Hepatocyte (in vitro differentiated cells): ENCODE data around the gene C4A. TPM values are rescaled to one million over a fixed set of nuclear protein-coding genes. Genes with fewer than 3 reads are reported as not detected.

Experiments
- DNase-seq: peaks from one replicate; pipeline ENCODE4 v3.0.0-alpha.2; 2016; ENCODE audit warnings: low spot score
- H2AFZ ChIP-seq: fragments of 200-600 bp; sonication (generic); 2 replicates; pipeline ENCODE4 v1.6.0; 2016; ENCODE audit warnings: antibody characterized with exemption, mild to moderate bottlenecking
- H3K27ac ChIP-seq: fragments of 200-600 bp; sonication (generic); 2 replicates; pipeline ENCODE4 v1.5.1; 2016; ENCODE audit warnings: mild to moderate bottlenecking
- H3K27me3 ChIP-seq: fragments of 200-600 bp; sonication (generic); 2 replicates; pipeline ENCODE4 v1.6.1; 2016
- H3K36me3 ChIP-seq: fragments of 200-600 bp; sonication (generic); replicated peaks from 2 replicates; pipeline ENCODE4 v1.5.1; 2016; ENCODE audit warnings: low read depth; ENCODE audit not compliant: insufficient read depth
- H3K4me1 ChIP-seq: fragments of 200-600 bp; sonication (generic); 2 replicates; pipeline ENCODE4 v1.5.1; 2016; ENCODE audit warnings: mild to moderate bottlenecking, moderate library complexity; ENCODE audit not compliant: insufficient read depth
- H3K4me2 ChIP-seq: fragments of 200-600 bp; sonication (generic); 2 replicates; pipeline ENCODE4 v1.6.0; 2016
- H3K4me3 ChIP-seq: fragments of 200-600 bp; sonication (generic); 2 replicates; pipeline ENCODE4 v1.5.1; 2016; ENCODE audit warnings: mild to moderate bottlenecking
- H3K79me2 ChIP-seq: fragments of 200-600 bp; sonication (generic); 2 replicates; pipeline ENCODE4 v1.6.0; 2017; ENCODE audit warnings: mild to moderate bottlenecking
- H3K9me2 ChIP-seq: fragments of 200-600 bp; sonication (generic); replicated peaks from 2 replicates; pipeline ENCODE4 v1.6.0; 2017; ENCODE audit warnings: mild to moderate bottlenecking; ENCODE audit not compliant: insufficient read depth
- H3K9me3 ChIP-seq: fragments of 200-600 bp; sonication (generic); 2 replicates; pipeline ENCODE4 v1.5.1; 2016; ENCODE audit warnings: low read depth, mild to moderate bottlenecking
- H4K20me1 ChIP-seq: fragments of 200-600 bp; sonication (generic); 2 replicates; pipeline ENCODE4 v1.6.0; 2016; ENCODE audit warnings: mild to moderate bottlenecking; ENCODE audit not compliant: insufficient read depth, poor library complexity, severe bottlenecking
- CTCF ChIP-seq: fragments of 200-600 bp; sonication (generic); IDR thresholded peaks from 2 replicates; pipeline ENCODE4 v1.5.1; 2016; ENCODE audit warnings: antibody characterized with exemption, mild to moderate bottlenecking; ENCODE audit not compliant: poor library complexity
- EZH2 ChIP-seq: fragments of 200-600 bp; sonication (generic); IDR thresholded peaks from 2 replicates; pipeline ENCODE4 v1.6.1; 2016; ENCODE audit warnings: antibody characterized with exemption, mild to moderate bottlenecking, borderline replicate concordance
- EZH2phosphoT487 ChIP-seq: fragments of 200-600 bp; sonication (generic); IDR thresholded peaks from one replicate; pipeline ENCODE4 v1.6.1; 2018; ENCODE audit warnings: antibody characterized with exemption, mild to moderate bottlenecking, low read depth, moderate library complexity; ENCODE audit not compliant: unreplicated experiment, severe bottlenecking
- WGBS: methylation state at CpG from one replicate; pipeline ENCODE4 v1.1.6; 2016; ENCODE audit warnings: low lambda C conversion rate; ENCODE audit errors: missing lambda C conversion rate; 5-methylcytosine and 5-hydroxymethylcytosine counted together
- polyA plus RNA-seq: library from polyadenylated mRNA; unstranded; fragments of >200 nt; fragmentation: Nextera tagmentation; extraction: Ambion mirVana; gene quantifications from 2 replicates; pipeline ENCODE4 v1.2.1, GENCODE V29; 2016
- total RNA-seq: library from RNA; depleted of rRNA; stranded (reverse); fragments of >200 nt; gene quantifications from 2 replicates; pipeline ENCODE4 v1.2.3, GENCODE V29; 2014

The C4A gene
- total and polyA plus RNA-seq, 2 experiments from 2014 or later = 66.8 to 74.4 TPM

GRCh38 chr6:31967926-31968320 lies 13.9 kb upstream of the C4A start:
- no peak overlapping the region for H2AFZ ChIP-seq
- H4K20me1 ChIP-seq = no peaks in the 10 kb centered on the region
- TF ChIP-seq EZH2 (no peak), CTCF (no peak), EZH2phosphoT487 (no peak)
- DNase-seq = no peak
- no peaks in the 10 kb centered on the region for H3K27me3 ChIP-seq
- peaks cover 16% of the 10 kb centered on the region for H3K79me2 ChIP-seq
- H3K4me2 ChIP-seq = no peak overlapping the region
- no peak overlapping the region for H3K27ac ChIP-seq
- H3K9me3 ChIP-seq = no peaks in the 10 kb centered on the region
- 100% methylated on average over 3 of the region's 3 CpGs for WGBS
- no peaks in the 10 kb centered on the region for H3K9me2 ChIP-seq
- H3K36me3 ChIP-seq = no peaks in the 10 kb centered on the region
- H3K4me3 ChIP-seq = no peak overlapping the region
- H3K4me1 ChIP-seq = peaks cover 12% of the 10 kb centered on the region

GRCh38 chr6:31968326-31968725 lies 13.5 kb upstream of the C4A start:
- H4K20me1 ChIP-seq = no peaks in the 10 kb centered on the region
- H3K9me2 ChIP-seq = no peaks in the 10 kb centered on the region
- peaks cover 16% of the 10 kb centered on the region for H3K4me1 ChIP-seq
- no peak overlapping the region for H3K27ac ChIP-seq
- WGBS = 94% methylated on average over 11 of the region's 11 CpGs
- H3K4me3 ChIP-seq = no peak overlapping the region
- peaks cover 20% of the 10 kb centered on the region for H3K79me2 ChIP-seq
- no peak for DNase-seq
- H3K9me3 ChIP-seq = no peaks in the 10 kb centered on the region
- TF ChIP-seq EZH2 (no peak), EZH2phosphoT487 (no peak), CTCF (no peak)
- H3K27me3 ChIP-seq = no peaks in the 10 kb centered on the region
- no peaks in the 10 kb centered on the region for H3K36me3 ChIP-seq
- H3K4me2 ChIP-seq = no peak overlapping the region
- no peak overlapping the region for H2AFZ ChIP-seq

- TF ChIP-seq EZH2phosphoT487 (no peak), CTCF (no peak), EZH2 (no peak)
- Histone ChIP-seq H3K9me3 (no peaks in the 10 kb centered on the region), H3K4me3 (no peak overlapping the region), H3K27me3 (no peaks in the 10 kb centered on the region), H3K36me3 (no peaks in the 10 kb centered on the region), H4K20me1 (no peaks in the 10 kb centered on the region), H3K9me2 (no peaks in the 10 kb centered on the region), H3K4me1 (peaks cover 19% of the 10 kb centered on the region), H2AFZ (no peak overlapping the region), H3K27ac (no peak overlapping the region), H3K4me2 (no peak overlapping the region), H3K79me2 (peaks cover 28% of the 10 kb centered on the region)
- no peak for DNase-seq
- 95% methylated on average over 23 of the region's 23 CpGs for WGBS
Observed at GRCh38 chr6:31968791-31969711, 12.8 kb upstream of the C4A start.
